HUES48 (cell line): ENCODE measurements around the gene CABP2.

Experiments used
- H3K27ac ChIP-seq: one replicate; pipeline ENCODE4 v1.7.0; 2013; ENCODE audit warnings: low read depth, low read length, inconsistent platforms
- H3K27me3 ChIP-seq: 2 replicates; pipeline ENCODE4 v1.6.1; 2013; ENCODE audit warnings: mild to moderate bottlenecking, low read length; ENCODE audit not compliant: control insufficient read depth, insufficient read depth
- H3K36me3 ChIP-seq: 2 replicates; pipeline ENCODE4 v1.6.1; 2013; ENCODE audit warnings: low read length; ENCODE audit not compliant: control insufficient read depth, insufficient read depth
- H3K4me1 ChIP-seq: 2 replicates; pipeline ENCODE4 v1.6.1; 2013; ENCODE audit warnings: mild to moderate bottlenecking, low read length; ENCODE audit not compliant: control insufficient read depth, insufficient read depth
- H3K4me3 ChIP-seq: 2 replicates; pipeline ENCODE4 v1.5.1; 2013; ENCODE audit warnings: mild to moderate bottlenecking, low read depth, low read length
- H3K9ac ChIP-seq: 2 replicates; pipeline ENCODE4 v1.6.1; 2013; ENCODE audit warnings: mild to moderate bottlenecking, low read depth, low read length, moderate library complexity
- H3K9me3 ChIP-seq: 2 replicates; pipeline ENCODE4 v1.6.1; 2013; ENCODE audit warnings: low read length; ENCODE audit not compliant: control insufficient read depth, insufficient read depth

CABP2 gene

GRCh38 chr11:67500831-67501715, 22.2 kb downstream of the CABP2 start:
- peaks cover 35% of the 10 kb centered on the region for H3K36me3 ChIP-seq
- H3K4me3 ChIP-seq, result no peak overlapping the region
- no peaks in the 10 kb centered on the region for H3K9me3 ChIP-seq
- peaks cover 7% of the 10 kb centered on the region for H3K4me1 ChIP-seq
- no peak overlapping the region for H3K27ac ChIP-seq
- peaks cover 7% of the 10 kb centered on the region; the same call in 1 of the 2 replicates for H3K27me3 ChIP-seq
- H3K9ac ChIP-seq, result no peak overlapping the region

- no peak overlapping the region for H3K27ac ChIP-seq
- H3K4me3 ChIP-seq, result no peak overlapping the region
- peaks cover 40% of the 10 kb centered on the region for H3K36me3 ChIP-seq
These were observed 22.8 kb downstream of the CABP2 start for GRCh38 chr11:67500484-67500821.

GRCh38 chr11:67499808-67500483, 23.3 kb downstream of the CABP2 start:
- no peak overlapping the region for H3K27ac ChIP-seq
- peaks cover 7% of the 10 kb centered on the region; the same call in 1 of the 2 replicates for H3K27me3 ChIP-seq
- no peaks in the 10 kb centered on the region for H3K4me1 ChIP-seq
- no peaks in the 10 kb centered on the region for H3K9me3 ChIP-seq
- H3K36me3 ChIP-seq, result peaks cover 43% of the 10 kb centered on the region
- no peak overlapping the region for H3K4me3 ChIP-seq
- H3K9ac ChIP-seq, result no peak overlapping the region

More at GRCh38 chr11:67500484-67500821, 22.8 kb downstream of the CABP2 start:
- Histone ChIP-seq H3K27me3 (peaks cover 7% of the 10 kb centered on the region; the same call in 1 of the 2 replicates), H3K9ac (no peak overlapping the region), H3K4me1 (peaks cover 2% of the 10 kb centered on the region), H3K9me3 (no peaks in the 10 kb centered on the region)

GRCh38 chr11:67498544-67498972, 24.7 kb downstream of the CABP2 start:
- Histone ChIP-seq H3K9ac (no peak overlapping the region), H3K36me3 (peaks cover 43% of the 10 kb centered on the region), H3K9me3 (no peaks in the 10 kb centered on the region), H3K27me3 (peaks cover 3% of the 10 kb centered on the region; the same call in 1 of the 2 replicates), H3K27ac (no peak overlapping the region), H3K4me1 (no peaks in the 10 kb centered on the region), H3K4me3 (no peak overlapping the region)

GRCh38 chr11:67497656-67498291, 25.5 kb downstream of the CABP2 start:
- no peaks in the 10 kb centered on the region for H3K27me3 ChIP-seq
- H3K36me3 ChIP-seq, result peaks cover 48% of the 10 kb centered on the region
- no peak overlapping the region for H3K9ac ChIP-seq
- no peaks in the 10 kb centered on the region for H3K4me1 ChIP-seq
- H3K4me3 ChIP-seq, result no peak overlapping the region
- H3K27ac ChIP-seq, result no peak overlapping the region
- no peaks in the 10 kb centered on the region for H3K9me3 ChIP-seq

GRCh38 chr11:67496113-67496512, 27.1 kb downstream of the CABP2 start:
- H3K4me1 ChIP-seq, result no peaks in the 10 kb centered on the region
- no peaks in the 10 kb centered on the region for H3K27me3 ChIP-seq
- no peak overlapping the region for H3K4me3 ChIP-seq
- H3K9me3 ChIP-seq, result no peaks in the 10 kb centered on the region
- no peak overlapping the region for H3K27ac ChIP-seq
- H3K9ac ChIP-seq, result no peak overlapping the region
- H3K36me3 ChIP-seq, result peaks cover 54% of the 10 kb centered on the region

- Histone ChIP-seq H3K9ac (no peak overlapping the region), H3K4me3 (no peak overlapping the region), H3K27me3 (no peaks in the 10 kb centered on the region), H3K9me3 (no peaks in the 10 kb centered on the region), H3K27ac (no peak overlapping the region), H3K4me1 (no peaks in the 10 kb centered on the region), H3K36me3 (peaks cover 54% of the 10 kb centered on the region)
These were observed 27.8 kb downstream of the CABP2 start for GRCh38 chr11:67495234-67496005.

- Histone ChIP-seq H3K9ac (no peak overlapping the region), H3K27me3 (no peaks in the 10 kb centered on the region), H3K4me1 (no peaks in the 10 kb centered on the region), H3K27ac (no peak overlapping the region), H3K9me3 (no peaks in the 10 kb centered on the region), H3K4me3 (no peak overlapping the region), H3K36me3 (peaks cover 59% of the 10 kb centered on the region)
These were observed 28.6 kb downstream of the CABP2 start for GRCh38 chr11:67494371-67495233.

GRCh38 chr11:67493548-67494370, 29.5 kb downstream of the CABP2 start:
- no peak overlapping the region for H3K9ac ChIP-seq
- H3K36me3 ChIP-seq, result peaks cover 60% of the 10 kb centered on the region
- H3K27me3 ChIP-seq, result no peaks in the 10 kb centered on the region
- no peaks in the 10 kb centered on the region for H3K9me3 ChIP-seq
- H3K4me1 ChIP-seq, result no peaks in the 10 kb centered on the region
- H3K27ac ChIP-seq, result no peak overlapping the region
- H3K4me3 ChIP-seq, result no peak overlapping the region
